ENCODE measurements around the gene UBN2.

The UBN2 gene

DNA sequence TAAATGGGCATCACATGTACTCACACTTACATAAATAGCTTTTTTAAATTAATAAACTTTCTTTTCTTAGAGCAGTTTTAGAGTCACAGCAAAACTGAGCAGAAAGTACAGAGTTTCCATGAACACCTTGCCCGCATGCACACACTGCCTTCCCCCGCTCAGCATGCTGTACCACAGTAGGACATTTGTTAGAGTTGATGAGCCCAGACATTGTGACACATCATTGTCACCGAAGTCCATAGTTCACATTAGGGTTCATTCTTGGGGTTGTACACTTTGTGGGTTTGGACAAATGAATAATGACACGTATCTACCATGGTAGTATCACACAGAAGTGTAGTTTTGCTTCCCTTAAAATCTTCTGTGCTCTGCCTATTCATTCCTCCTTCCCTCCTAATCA lies 23.7 kb downstream of the UBN2 start:
- H3K27ac ChIP-seq, result no peak overlapping the region
- in situ Hi-C loops (cut with HindIII; ENCODE audit: low pct_ligation_motif_present, low sequenced_read_pairs), result no loop called here
- TF ChIP-seq, protein P1, sequence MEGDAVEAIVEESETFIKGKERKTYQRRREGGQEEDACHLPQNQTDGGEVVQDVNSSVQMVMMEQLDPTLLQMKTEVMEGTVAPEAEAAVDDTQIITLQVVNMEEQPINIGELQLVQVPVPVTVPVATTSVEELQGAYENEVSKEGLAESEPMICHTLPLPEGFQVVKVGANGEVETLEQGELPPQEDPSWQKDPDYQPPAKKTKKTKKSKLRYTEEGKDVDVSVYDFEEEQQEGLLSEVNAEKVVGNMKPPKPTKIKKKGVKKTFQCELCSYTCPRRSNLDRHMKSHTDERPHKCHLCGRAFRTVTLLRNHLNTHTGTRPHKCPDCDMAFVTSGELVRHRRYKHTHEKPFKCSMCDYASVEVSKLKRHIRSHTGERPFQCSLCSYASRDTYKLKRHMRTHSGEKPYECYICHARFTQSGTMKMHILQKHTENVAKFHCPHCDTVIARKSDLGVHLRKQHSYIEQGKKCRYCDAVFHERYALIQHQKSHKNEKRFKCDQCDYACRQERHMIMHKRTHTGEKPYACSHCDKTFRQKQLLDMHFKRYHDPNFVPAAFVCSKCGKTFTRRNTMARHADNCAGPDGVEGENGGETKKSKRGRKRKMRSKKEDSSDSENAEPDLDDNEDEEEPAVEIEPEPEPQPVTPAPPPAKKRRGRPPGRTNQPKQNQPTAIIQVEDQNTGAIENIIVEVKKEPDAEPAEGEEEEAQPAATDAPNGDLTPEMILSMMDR (IDR thresholded peaks at IDR 0.05; ENCODE audit: low read depth, low read length, missing control alignments), result no peak
- H3K27me3 ChIP-seq (replicated peaks), result no peaks in the 10 kb centered on the region
- H3K36me3 ChIP-seq (replicated peaks), result peaks cover 15% of the 10 kb centered on the region
- no peak for DNase-seq
- H3K4me3 ChIP-seq (ENCODE audit: low read depth, low read length), result no peak overlapping the region

DNA sequence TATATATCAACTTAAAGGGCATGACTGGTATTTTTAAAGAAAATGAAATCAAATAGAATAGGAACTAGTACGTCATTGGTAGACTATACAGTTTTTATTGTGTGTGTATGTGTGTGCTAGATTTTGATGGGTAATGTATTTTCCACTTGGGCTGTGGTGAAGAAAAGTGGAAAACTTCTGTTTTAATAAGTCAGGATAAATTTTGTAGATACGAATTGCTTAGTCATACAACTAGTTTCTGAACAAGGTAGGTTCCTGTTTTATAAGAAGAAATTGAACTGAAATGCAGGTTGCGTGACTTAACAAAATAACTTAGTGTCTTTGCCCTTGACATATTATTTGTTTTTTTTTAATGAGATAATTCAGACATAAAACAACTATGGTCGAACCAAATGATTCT lies 24.3 kb downstream of the UBN2 start:
- peaks cover 15% of the 10 kb centered on the region for H3K36me3 ChIP-seq (replicated peaks)
- in situ Hi-C loops (cut with HindIII; ENCODE audit: low pct_ligation_motif_present, low sequenced_read_pairs), result no loop called here
- TF ChIP-seq, protein P1 (IDR thresholded peaks at IDR 0.05; ENCODE audit: low read depth, low read length, missing control alignments), result no peak
- H3K27ac ChIP-seq, result no peak overlapping the region
- no peak for DNase-seq
- H3K27me3 ChIP-seq (replicated peaks), result no peaks in the 10 kb centered on the region
- no peak overlapping the region for H3K4me3 ChIP-seq (ENCODE audit: low read depth, low read length)

DNA sequence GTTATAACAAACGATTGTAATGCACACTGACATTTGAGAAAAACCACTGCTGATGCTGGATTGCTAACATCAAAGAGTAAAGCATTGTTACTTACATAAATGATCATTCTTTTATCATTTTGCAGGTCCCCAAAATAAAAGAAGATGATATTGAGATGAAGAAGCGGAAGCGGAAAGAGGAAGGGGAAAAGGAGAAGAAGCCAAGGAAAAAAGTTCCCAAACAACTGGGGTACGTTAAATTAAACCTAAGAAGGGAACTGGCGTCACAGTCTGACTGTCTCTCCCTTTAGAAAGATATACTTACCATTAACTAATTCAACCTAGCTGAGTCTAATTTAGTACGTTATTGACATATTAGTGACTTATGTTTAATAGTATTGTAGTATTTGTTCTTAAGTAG lies 28.1 kb downstream of the UBN2 start:
- in situ Hi-C loops (cut with HindIII; ENCODE audit: low pct_ligation_motif_present, low sequenced_read_pairs), result no loop called here
- Histone ChIP-seq H3K36me3 (replicated peaks) (peaks cover 19% of the 10 kb centered on the region), H3K27ac (no peak overlapping the region), H3K27me3 (replicated peaks) (no peaks in the 10 kb centered on the region), H3K4me3 (ENCODE audit: low read depth, low read length) (no peak overlapping the region)
- no peak for DNase-seq
- TF ChIP-seq, protein P1 (IDR thresholded peaks at IDR 0.05; ENCODE audit: low read depth, low read length, missing control alignments), result no peak

DNA sequence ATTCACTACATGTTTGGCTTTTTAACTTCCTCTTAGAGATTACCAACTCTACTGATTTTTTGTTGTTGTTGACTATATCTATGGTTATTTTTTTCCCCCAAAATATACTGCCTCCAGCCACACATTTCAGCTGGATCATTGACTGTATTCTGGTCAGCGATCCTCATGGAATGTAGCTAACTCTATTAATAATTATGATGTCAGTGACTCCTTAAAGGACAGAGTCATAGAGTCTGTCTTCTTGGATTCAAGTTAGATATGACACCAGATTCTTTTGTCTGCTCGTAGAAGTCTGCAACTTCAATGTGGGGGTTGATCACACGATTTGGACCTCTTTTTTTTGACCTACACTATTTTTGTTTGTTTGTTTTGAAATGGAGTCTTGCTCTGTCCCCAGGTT lies 33.2 kb downstream of the UBN2 start:
- TF ChIP-seq, protein P1 (IDR thresholded peaks at IDR 0.05; ENCODE audit: low read depth, low read length, missing control alignments), result no peak
- no peak for DNase-seq
- peaks cover 10% of the 10 kb centered on the region for H3K36me3 ChIP-seq (replicated peaks)
- H3K27ac ChIP-seq, result no peak overlapping the region
- no peaks in the 10 kb centered on the region for H3K27me3 ChIP-seq (replicated peaks)
- H3K4me3 ChIP-seq (ENCODE audit: low read depth, low read length), result no peak overlapping the region
- in situ Hi-C loops (cut with HindIII; ENCODE audit: low pct_ligation_motif_present, low sequenced_read_pairs), result no loop called here

DNA sequence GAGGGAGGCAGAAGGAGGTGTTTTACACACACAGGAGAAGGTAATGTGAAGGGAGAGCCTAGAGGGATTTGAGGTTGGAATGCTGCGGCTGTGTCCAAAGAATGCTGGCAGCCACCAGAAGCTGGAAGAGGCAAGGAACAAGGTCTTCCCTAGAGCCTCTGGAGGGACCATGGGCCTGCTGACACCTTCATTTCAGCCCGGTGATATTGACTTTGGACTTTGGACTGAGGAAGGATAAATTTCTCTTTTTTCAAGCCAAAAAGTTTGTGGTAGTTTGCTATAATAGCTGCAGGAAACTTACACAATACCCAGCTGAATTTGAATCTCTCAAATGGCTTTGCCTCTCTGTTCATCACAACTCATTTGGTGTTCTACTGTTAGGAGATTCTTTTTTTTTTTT lies 34.6 kb downstream of the UBN2 start:
- no peak for DNase-seq
- TF ChIP-seq, protein P1 (IDR thresholded peaks at IDR 0.05; ENCODE audit: low read depth, low read length, missing control alignments), result no peak
- no peak overlapping the region for H3K27ac ChIP-seq
- H3K27me3 ChIP-seq (replicated peaks), result no peaks in the 10 kb centered on the region
- no peak overlapping the region for H3K4me3 ChIP-seq (ENCODE audit: low read depth, low read length)
- H3K36me3 ChIP-seq (replicated peaks), result peaks cover 13% of the 10 kb centered on the region
- in situ Hi-C loops (cut with HindIII; ENCODE audit: low pct_ligation_motif_present, low sequenced_read_pairs), result no loop called here

Measured in brain microvascular endothelial cell (primary cell).